Fibroblast of mammary gland (primary cell): ENCODE results near the gene LDLRAD3.

Source experiments
- DNase-seq: peaks from one replicate; pipeline ENCODE4 v3.0.0-alpha.2; 2010; ENCODE audit warnings: low read depth
- H3K4me3 ChIP-seq: 2 replicates; pipeline ENCODE4 v1.5.1; 2011; ENCODE audit warnings: low read depth, mild to moderate bottlenecking, low read length, moderate library complexity; ENCODE audit not compliant: control insufficient read depth
- CTCF ChIP-seq: conservative IDR thresholded peaks from 2 replicates; pipeline ENCODE4 v1.5.1; 2011; ENCODE audit warnings: low read depth, low read length, inconsistent platforms; ENCODE audit not compliant: control insufficient read depth, insufficient read depth

LDLRAD3 gene

GRCh38 chr11:35995681-35996271 is 51.9 kb downstream of the LDLRAD3 start:
- H3K4me3 ChIP-seq: no peak overlapping the region
- DNase-seq: no peak
- TF ChIP-seq CTCF: no peak

- TF ChIP-seq CTCF: no peak
- no peak overlapping the region for H3K4me3 ChIP-seq
- no peak for DNase-seq
These were observed 54.1 kb downstream of the LDLRAD3 start for GRCh38 chr11:35997902-35998520.

GRCh38 chr11:35998634-35999033 is 54.8 kb downstream of the LDLRAD3 start:
- DNase-seq: no peak
- TF ChIP-seq CTCF: no peak
- no peak overlapping the region for H3K4me3 ChIP-seq

- no peak overlapping the region for H3K4me3 ChIP-seq
- no peak for TF ChIP-seq CTCF
- no peak for DNase-seq
These were observed 56.8 kb downstream of the LDLRAD3 start for GRCh38 chr11:36000616-36001190.

- no peak overlapping the region for H3K4me3 ChIP-seq
- no peak for TF ChIP-seq CTCF
- DNase-seq: no peak
These were observed 58.3 kb downstream of the LDLRAD3 start for GRCh38 chr11:36002196-36002595.

GRCh38 chr11:36002796-36003195 is 58.9 kb downstream of the LDLRAD3 start:
- TF ChIP-seq CTCF: no peak
- DNase-seq: no peak
- H3K4me3 ChIP-seq: no peak overlapping the region

GRCh38 chr11:36006556-36006955 is 62.7 kb downstream of the LDLRAD3 start:
- no peak for TF ChIP-seq CTCF
- H3K4me3 ChIP-seq: no peak overlapping the region
- DNase-seq: no peak
